ENCODE results near the gene ATP6AP2. TPM values are rescaled to one million over a fixed set of nuclear protein-coding genes. Genes with fewer than 3 reads are reported as not detected.
"Not testable (repeated sequence)": the region's sequence is repeated elsewhere in the genome, so short reads cannot be mapped to it uniquely, and the experiment has no call there.

ATP6AP2 gene
- total RNA-seq, 1 experiment from 2014 or later: 78.7 TPM

DNA sequence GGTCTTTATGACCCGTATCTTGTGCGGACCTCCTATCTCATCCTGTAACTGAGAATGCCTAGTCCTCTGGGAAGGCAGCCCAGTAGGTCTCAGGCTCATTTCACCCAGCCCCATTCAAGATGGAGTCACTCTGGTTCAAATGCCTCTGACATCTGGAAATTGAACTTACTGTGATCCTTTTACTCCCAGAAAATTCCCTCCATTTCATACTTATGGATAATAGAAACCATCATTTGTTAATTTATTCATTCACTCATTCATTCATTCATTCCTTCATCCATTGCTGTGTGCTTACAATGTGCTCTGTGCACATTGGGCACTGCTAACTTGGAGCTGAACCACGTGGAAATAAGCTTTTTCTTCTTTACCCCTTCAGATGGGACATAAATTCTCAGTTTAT lies 9.2 kb upstream of the ATP6AP2 start:
- ChIA-PET CTCF (no interaction called here), POLR2A (no interaction called here)
- ATAC-seq (no peak), DNase-seq (ENCODE audit: low spot score) (no peak)
- no peak overlapping the region for H3K27ac Mint-ChIP-seq
- no peaks in the 10 kb centered on the region for H3K27me3 Mint-ChIP-seq (ENCODE audit: low read depth)
- H3K9me3 Mint-ChIP-seq: no peaks in the 10 kb centered on the region
- peaks cover 11% of the 10 kb centered on the region for H3K4me1 Mint-ChIP-seq
- TF ChIP-seq NFE2L1 (CRISPR knock-in tag; IDR thresholded peaks at IDR 0.05): no peak
- no peak for TF ChIP-seq RORB (CRISPR knock-in tag; IDR thresholded peaks at IDR 0.05)
- TF ChIP-seq KAT7 (CRISPR knock-in tag; IDR thresholded peaks at IDR 0.05; ENCODE audit: borderline replicate concordance): no peak
- TF ChIP-seq TP53 (CRISPR knock-in tag; IDR thresholded peaks at IDR 0.05): no peak
- no peak for TF ChIP-seq ZBTB21 (CRISPR knock-in tag; IDR thresholded peaks at IDR 0.05; ENCODE audit: borderline replicate concordance)
- no peak for TF ChIP-seq NFYB (CRISPR knock-in tag; conservative IDR thresholded peaks at IDR 0.05; ENCODE audit: low read depth)
- no peak for TF ChIP-seq SMAD3 (CRISPR knock-in tag; IDR thresholded peaks at IDR 0.05; ENCODE audit: borderline replicate concordance)
- TF ChIP-seq SP1 (CRISPR knock-in tag; conservative IDR thresholded peaks at IDR 0.05): no peak
- no peak for TF ChIP-seq SMAD4 (CRISPR knock-in tag; IDR thresholded peaks at IDR 0.05)
- TF ChIP-seq, protein P1, sequence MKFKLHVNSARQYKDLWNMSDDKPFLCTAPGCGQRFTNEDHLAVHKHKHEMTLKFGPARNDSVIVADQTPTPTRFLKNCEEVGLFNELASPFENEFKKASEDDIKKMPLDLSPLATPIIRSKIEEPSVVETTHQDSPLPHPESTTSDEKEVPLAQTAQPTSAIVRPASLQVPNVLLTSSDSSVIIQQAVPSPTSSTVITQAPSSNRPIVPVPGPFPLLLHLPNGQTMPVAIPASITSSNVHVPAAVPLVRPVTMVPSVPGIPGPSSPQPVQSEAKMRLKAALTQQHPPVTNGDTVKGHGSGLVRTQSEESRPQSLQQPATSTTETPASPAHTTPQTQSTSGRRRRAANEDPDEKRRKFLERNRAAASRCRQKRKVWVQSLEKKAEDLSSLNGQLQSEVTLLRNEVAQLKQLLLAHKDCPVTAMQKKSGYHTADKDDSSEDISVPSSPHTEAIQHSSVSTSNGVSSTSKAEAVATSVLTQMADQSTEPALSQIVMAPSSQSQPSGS (CRISPR knock-in tag; IDR thresholded peaks at IDR 0.05; ENCODE audit: borderline replicate concordance, low read depth): no peak
- no peak overlapping the region for H3K4me3 Mint-ChIP-seq
- H3K36me3 Mint-ChIP-seq: no peaks in the 10 kb centered on the region

GRCh38 chrX:40573763-40574162 lies 7.0 kb upstream of the ATP6AP2 start:
- H3K27ac Mint-ChIP-seq: no peak overlapping the region
- TF ChIP-seq ATF1 (CRISPR knock-in tag; IDR thresholded peaks at IDR 0.05): no peak
- TF ChIP-seq, protein P2, sequence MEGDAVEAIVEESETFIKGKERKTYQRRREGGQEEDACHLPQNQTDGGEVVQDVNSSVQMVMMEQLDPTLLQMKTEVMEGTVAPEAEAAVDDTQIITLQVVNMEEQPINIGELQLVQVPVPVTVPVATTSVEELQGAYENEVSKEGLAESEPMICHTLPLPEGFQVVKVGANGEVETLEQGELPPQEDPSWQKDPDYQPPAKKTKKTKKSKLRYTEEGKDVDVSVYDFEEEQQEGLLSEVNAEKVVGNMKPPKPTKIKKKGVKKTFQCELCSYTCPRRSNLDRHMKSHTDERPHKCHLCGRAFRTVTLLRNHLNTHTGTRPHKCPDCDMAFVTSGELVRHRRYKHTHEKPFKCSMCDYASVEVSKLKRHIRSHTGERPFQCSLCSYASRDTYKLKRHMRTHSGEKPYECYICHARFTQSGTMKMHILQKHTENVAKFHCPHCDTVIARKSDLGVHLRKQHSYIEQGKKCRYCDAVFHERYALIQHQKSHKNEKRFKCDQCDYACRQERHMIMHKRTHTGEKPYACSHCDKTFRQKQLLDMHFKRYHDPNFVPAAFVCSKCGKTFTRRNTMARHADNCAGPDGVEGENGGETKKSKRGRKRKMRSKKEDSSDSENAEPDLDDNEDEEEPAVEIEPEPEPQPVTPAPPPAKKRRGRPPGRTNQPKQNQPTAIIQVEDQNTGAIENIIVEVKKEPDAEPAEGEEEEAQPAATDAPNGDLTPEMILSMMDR (IDR thresholded peaks at IDR 0.05): 0 out of 2 replicates have a peak, but pooled peaks have one; percentile 19
- H3K27me3 Mint-ChIP-seq (ENCODE audit: low read depth): no peaks in the 10 kb centered on the region
- H3K9me3 Mint-ChIP-seq: no peaks in the 10 kb centered on the region
- H3K36me3 Mint-ChIP-seq: no peaks in the 10 kb centered on the region
- H3K4me1 Mint-ChIP-seq: peaks cover 11% of the 10 kb centered on the region
- CTCF ChIA-PET: interaction anchor here (0.6 kb wide), 1 partner anchor 423 kb away, joined by 4 read pairs; no protein-coding TSS in a partner anchor
- ATAC-seq (0 out of 2 replicates have a peak, but pooled peaks have one; percentile 41), DNase-seq (ENCODE audit: low spot score) (peak; percentile 20)
- H3K4me3 Mint-ChIP-seq: no peak overlapping the region
- POLR2A ChIA-PET: no interaction called here

DNA sequence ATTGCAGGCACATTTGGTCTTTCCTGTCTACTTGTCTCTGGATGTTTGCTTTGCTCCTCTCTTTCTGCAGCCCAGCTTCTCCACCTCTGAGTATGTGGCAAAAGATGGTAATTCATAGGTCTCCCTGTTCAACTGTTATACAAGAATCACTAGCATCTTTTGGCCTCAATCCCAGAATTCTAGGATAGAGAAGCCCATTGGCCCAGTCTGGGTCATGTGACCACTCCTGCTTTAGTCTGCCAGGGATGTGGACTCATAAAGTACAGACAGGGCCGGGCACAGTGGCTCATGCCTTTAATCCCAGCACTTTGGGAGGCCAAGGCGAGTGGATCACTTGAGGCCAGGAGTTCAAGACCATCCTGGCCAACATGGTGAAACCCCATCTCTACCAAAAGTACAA lies 5.4 kb upstream of the ATP6AP2 start:
- TF ChIP-seq, protein P3, sequence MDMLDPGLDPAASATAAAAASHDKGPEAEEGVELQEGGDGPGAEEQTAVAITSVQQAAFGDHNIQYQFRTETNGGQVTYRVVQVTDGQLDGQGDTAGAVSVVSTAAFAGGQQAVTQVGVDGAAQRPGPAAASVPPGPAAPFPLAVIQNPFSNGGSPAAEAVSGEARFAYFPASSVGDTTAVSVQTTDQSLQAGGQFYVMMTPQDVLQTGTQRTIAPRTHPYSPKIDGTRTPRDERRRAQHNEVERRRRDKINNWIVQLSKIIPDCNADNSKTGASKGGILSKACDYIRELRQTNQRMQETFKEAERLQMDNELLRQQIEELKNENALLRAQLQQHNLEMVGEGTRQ (CRISPR knock-in tag; IDR thresholded peaks at IDR 0.05): peak; percentile 60
- TF ChIP-seq USF1 (CRISPR knock-in tag; IDR thresholded peaks at IDR 0.05): peak; percentile 32; the same call in 1 of the 2 replicates
- POLR2A ChIA-PET: not testable (repeated sequence)

DNA sequence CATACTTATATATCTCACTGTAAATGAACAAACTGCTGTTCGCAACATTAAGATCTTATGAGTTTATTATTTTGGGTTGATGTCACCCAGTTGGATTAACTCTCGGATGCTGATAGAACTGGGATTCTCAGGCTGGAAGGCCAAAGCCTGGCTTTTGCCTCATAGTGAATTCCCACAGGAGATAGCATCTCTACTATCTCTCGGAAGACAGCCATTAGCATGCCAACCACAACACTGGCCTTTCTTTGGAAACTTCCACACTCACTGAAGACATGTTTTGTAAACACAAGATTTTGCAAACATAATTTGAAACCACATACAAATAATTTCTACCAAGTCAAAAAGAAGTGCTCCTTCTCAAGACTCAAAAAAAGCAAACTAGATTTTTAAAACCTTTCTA lies 4.5 kb upstream of the ATP6AP2 start:
- CTCF ChIA-PET: no interaction called here
- Mint-ChIP-seq H3K36me3 (no peaks in the 10 kb centered on the region), H3K4me1 (peaks cover 3% of the 10 kb centered on the region; the same call in 1 of the 2 replicates), H3K27me3 (ENCODE audit: low read depth) (no peaks in the 10 kb centered on the region), H3K4me3 (no peak overlapping the region), H3K27ac (no peak overlapping the region), H3K9me3 (no peaks in the 10 kb centered on the region)
- ATAC-seq (no peak), DNase-seq (ENCODE audit: low spot score) (no peak)
- POLR2A ChIA-PET: no interaction called here
- TF ChIP-seq, protein P2 (IDR thresholded peaks at IDR 0.05): no peak
- TF ChIP-seq ELF4 (CRISPR knock-in tag; IDR thresholded peaks at IDR 0.05; ENCODE audit: low read depth): no peak
- TF ChIP-seq SP1 (CRISPR knock-in tag; conservative IDR thresholded peaks at IDR 0.05): no peak
- TF ChIP-seq, protein P4, sequence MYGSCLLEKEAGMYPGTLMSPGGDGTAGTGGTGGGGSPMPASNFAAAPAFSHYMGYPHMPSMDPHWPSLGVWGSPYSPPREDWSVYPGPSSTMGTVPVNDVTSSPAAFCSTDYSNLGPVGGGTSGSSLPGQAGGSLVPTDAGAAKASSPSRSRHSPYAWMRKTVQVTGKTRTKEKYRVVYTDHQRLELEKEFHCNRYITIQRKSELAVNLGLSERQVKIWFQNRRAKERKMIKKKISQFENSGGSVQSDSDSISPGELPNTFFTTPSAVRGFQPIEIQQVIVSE (CRISPR knock-in tag; IDR thresholded peaks at IDR 0.05; ENCODE audit: borderline replicate concordance): no peak
- TF ChIP-seq E2F4 (CRISPR knock-in tag; IDR thresholded peaks at IDR 0.05; ENCODE audit: borderline replicate concordance, low read depth): no peak
- TF ChIP-seq RORB (CRISPR knock-in tag; IDR thresholded peaks at IDR 0.05): no peak
- no peak for TF ChIP-seq FOXK1 (CRISPR knock-in tag; IDR thresholded peaks at IDR 0.05)
- no peak for TF ChIP-seq ATF1 (CRISPR knock-in tag; IDR thresholded peaks at IDR 0.05)
- no peak for TF ChIP-seq RELA (CRISPR knock-in tag; IDR thresholded peaks at IDR 0.05; ENCODE audit: borderline replicate concordance)
- no peak for TF ChIP-seq EMX1 (CRISPR knock-in tag; IDR thresholded peaks at IDR 0.05)
- TF ChIP-seq NR1H2 (CRISPR knock-in tag; IDR thresholded peaks at IDR 0.05): no peak

More for the DNA sequence above, 5.4 kb upstream of the ATP6AP2 start:
- H3K27ac Mint-ChIP-seq; H3K27me3 Mint-ChIP-seq (ENCODE audit: low read depth); H3K9me3 Mint-ChIP-seq; H3K36me3 Mint-ChIP-seq; CTCF ChIA-PET; ATAC-seq; DNase-seq (ENCODE audit: low spot score); H3K4me3 Mint-ChIP-seq: not testable (repeated sequence)
- peaks cover 11% of the 10 kb centered on the region for H3K4me1 Mint-ChIP-seq
